Measurements from ENCODE around the gene VASH1.

The VASH1 gene

GRCh38 chr14:76806446-76806845, 45.2 kb downstream of the VASH1 start:
- TF ChIP-seq ZNF549 (tag by site-specific recombination; IDR thresholded peaks at IDR 0.05) (no peak), PRDM10 (tag by site-specific recombination; IDR thresholded peaks at IDR 0.05) (no peak), ZNF473 (tag by site-specific recombination; IDR thresholded peaks at IDR 0.05) (no peak), ATF2 (tag by site-specific recombination; IDR thresholded peaks at IDR 0.05; ENCODE audit: low read depth) (no peak), ZNF585B (tag by site-specific recombination; IDR thresholded peaks at IDR 0.05) (no peak), ZBTB21 (tag by site-specific recombination; IDR thresholded peaks at IDR 0.05) (no peak), ZNF311 (tag by site-specific recombination; IDR thresholded peaks at IDR 0.05; ENCODE audit: borderline replicate concordance) (no peak), ZNF341 (tag by site-specific recombination; IDR thresholded peaks at IDR 0.05; ENCODE audit: low read depth) (no peak), ZNF157 (tag by site-specific recombination; IDR thresholded peaks at IDR 0.05) (no peak), ZNF266 (tag by site-specific recombination; IDR thresholded peaks at IDR 0.05; ENCODE audit: low read depth) (no peak), CTCF (tag by site-specific recombination; IDR thresholded peaks at IDR 0.05) (no peak), ZFP41 (tag by site-specific recombination; IDR thresholded peaks at IDR 0.05; ENCODE audit: borderline replicate concordance) (no peak), ZSCAN18 (tag by site-specific recombination; IDR thresholded peaks at IDR 0.05) (no peak), ZNF148 (tag by site-specific recombination; IDR thresholded peaks at IDR 0.05; ENCODE audit: borderline replicate concordance) (no peak), ZNF354C (tag by site-specific recombination; IDR thresholded peaks at IDR 0.05; ENCODE audit: borderline replicate concordance, low read depth) (no peak), ZNF692 (tag by site-specific recombination; IDR thresholded peaks at IDR 0.05) (no peak)
- H3K4me1 ChIP-seq (ENCODE audit: control insufficient read depth, insufficient read depth, low read length) = peaks cover 8% of the 10 kb centered on the region; the same call in 1 of the 2 replicates
- no peaks in the 10 kb centered on the region for H3K9me3 ChIP-seq (ENCODE audit: control insufficient read depth, insufficient read depth, low read depth, low read length)
- H3K27ac ChIP-seq (ENCODE audit: extremely low read depth, low read depth, low read length) = no peak overlapping the region
- H3K36me3 ChIP-seq (ENCODE audit: control insufficient read depth in 2 of 2, insufficient read depth in 1 of 2, low read length in 2 of 2) = peaks cover 28 to 73% of the 10 kb centered on the region in 2 experiments
- no peak overlapping the region for H3K4me3 ChIP-seq (ENCODE audit: low read depth, low read length)
- CTCF ChIA-PET = interaction anchor here (0.6 kb wide), 1 partner anchor 96 kb away, joined by 3 read pairs; no protein-coding TSS in a partner anchor
- POLR2A ChIA-PET = no interaction called here
